Smooth muscle cell (in vitro differentiated cells): ENCODE measurements around the gene TFF2. TPM values are rescaled to one million over a fixed set of nuclear protein-coding genes. Genes with fewer than 3 reads are reported as not detected.

Experiments
- DNase-seq: peaks from one replicate; lab custom pipeline; 2025; ENCODE audit not compliant: unreplicated experiment; lab: John Stamatoyannopoulos, UW
- H2AFZ ChIP-seq: fragments of 200-600 bp; sonication (generic); 2 replicates; pipeline ENCODE4 v1.6.0; 2016; ENCODE audit warnings: antibody characterized with exemption, low read depth, mild to moderate bottlenecking
- H3F3A ChIP-seq: fragments of 200-600 bp; sonication (generic); 2 replicates; pipeline ENCODE4 v1.6.0; 2017; ENCODE audit warnings: antibody characterized with exemption, low read depth
- H3K27ac ChIP-seq: fragments of 200-600 bp; sonication (generic); 2 replicates; pipeline ENCODE4 v1.5.1; 2016; ENCODE audit warnings: low read depth, mild to moderate bottlenecking
- H3K27me3 ChIP-seq: fragments of 200-600 bp; sonication (generic); 2 replicates; pipeline ENCODE4 v1.6.1; 2016; ENCODE audit warnings: low read depth, mild to moderate bottlenecking
- H3K36me3 ChIP-seq: fragments of 200-600 bp; sonication (generic); 2 replicates; pipeline ENCODE4 v1.5.1; 2016; ENCODE audit warnings: low read depth
- H3K4me1 ChIP-seq: fragments of 200-600 bp; sonication (generic); 2 replicates; pipeline ENCODE4 v1.5.1; 2016; ENCODE audit warnings: low read depth
- H3K4me2 ChIP-seq: fragments of 200-600 bp; sonication (generic); 2 replicates; pipeline ENCODE4 v1.6.0; 2016; ENCODE audit warnings: mild to moderate bottlenecking
- H3K4me3 ChIP-seq: fragments of 200-600 bp; sonication (generic); 2 replicates; pipeline ENCODE4 v1.5.1; 2016; ENCODE audit warnings: mild to moderate bottlenecking
- H3K79me2 ChIP-seq: fragments of 200-600 bp; sonication (generic); 2 replicates; pipeline ENCODE4 v1.6.0; 2016; ENCODE audit warnings: low read depth, mild to moderate bottlenecking
- H3K9ac ChIP-seq: fragments of 200-600 bp; sonication (generic); 2 replicates; pipeline ENCODE4 v1.6.0; 2016; ENCODE audit warnings: low read depth
- H3K9me3 ChIP-seq: fragments of 200-600 bp; sonication (generic); replicated peaks from 2 replicates; pipeline ENCODE4 v1.5.1; 2016; ENCODE audit warnings: low read depth
- H4K20me1 ChIP-seq: fragments of 200-600 bp; sonication (generic); 2 replicates; pipeline ENCODE4 v1.6.0; 2016; ENCODE audit warnings: low read depth
- WGBS: methylation state at CpG from one replicate; pipeline ENCODE4 v1.1.7; 2016; ENCODE audit warnings: low lambda C conversion rate; 5-methylcytosine and 5-hydroxymethylcytosine counted together
- polyA plus RNA-seq: library from polyadenylated mRNA; unstranded; fragments of >200 nt; fragmentation: Nextera tagmentation; extraction: Ambion mirVana; gene quantifications from 2 replicates; pipeline ENCODE4 v1.2.1, GENCODE V29; 2016
- total RNA-seq: library from RNA; depleted of rRNA; stranded (reverse); fragments of >200 nt; gene quantifications from 2 replicates; pipeline ENCODE4 v1.2.3, GENCODE V29; 2014
- TF ChIP-seq, protein P1 (sequence below): fragments of 200-600 bp; sonication (generic); IDR thresholded peaks from 2 replicates; pipeline ENCODE4 v1.5.1; 2017; ENCODE audit warnings: borderline replicate concordance, mild to moderate bottlenecking, antibody characterized with exemption; ENCODE audit not compliant: insufficient read depth, poor library complexity, severe bottlenecking

TFF2 gene
- total and polyA plus RNA-seq, 2 experiments from 2014 or later, result not detected

DNA sequence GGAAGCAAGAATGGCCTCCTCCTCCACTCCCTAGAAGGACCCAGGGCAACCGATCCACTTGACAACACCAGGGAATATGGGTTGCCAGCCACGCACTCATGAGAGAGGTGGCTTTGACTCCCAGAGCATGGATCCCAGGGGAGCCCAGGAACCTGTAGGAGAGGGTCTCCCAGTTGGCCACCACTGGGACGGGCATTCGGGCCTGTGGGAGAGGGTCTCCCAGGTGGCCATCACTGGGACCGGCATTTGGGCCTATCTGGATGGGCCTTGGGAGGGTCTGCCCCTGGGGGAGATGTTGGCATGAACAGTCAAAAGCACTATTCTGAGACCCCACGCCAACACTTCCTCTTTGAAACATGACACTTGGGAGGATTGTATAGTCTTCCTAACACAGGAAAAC is 15.0 kb upstream of the TFF2 start:
- Histone ChIP-seq H3K4me1 (no peaks in the 10 kb centered on the region), H3K9ac (no peak overlapping the region), H3K4me3 (no peak overlapping the region), H3K27me3 (no peaks in the 10 kb centered on the region), H3K9me3 (no peaks in the 10 kb centered on the region), H4K20me1 (no peaks in the 10 kb centered on the region), H3K4me2 (no peak overlapping the region), H2AFZ (no peak overlapping the region), H3F3A (no peaks in the 10 kb centered on the region), H3K27ac (no peak overlapping the region), H3K36me3 (no peaks in the 10 kb centered on the region), H3K79me2 (no peaks in the 10 kb centered on the region)
- TF ChIP-seq, protein P1, sequence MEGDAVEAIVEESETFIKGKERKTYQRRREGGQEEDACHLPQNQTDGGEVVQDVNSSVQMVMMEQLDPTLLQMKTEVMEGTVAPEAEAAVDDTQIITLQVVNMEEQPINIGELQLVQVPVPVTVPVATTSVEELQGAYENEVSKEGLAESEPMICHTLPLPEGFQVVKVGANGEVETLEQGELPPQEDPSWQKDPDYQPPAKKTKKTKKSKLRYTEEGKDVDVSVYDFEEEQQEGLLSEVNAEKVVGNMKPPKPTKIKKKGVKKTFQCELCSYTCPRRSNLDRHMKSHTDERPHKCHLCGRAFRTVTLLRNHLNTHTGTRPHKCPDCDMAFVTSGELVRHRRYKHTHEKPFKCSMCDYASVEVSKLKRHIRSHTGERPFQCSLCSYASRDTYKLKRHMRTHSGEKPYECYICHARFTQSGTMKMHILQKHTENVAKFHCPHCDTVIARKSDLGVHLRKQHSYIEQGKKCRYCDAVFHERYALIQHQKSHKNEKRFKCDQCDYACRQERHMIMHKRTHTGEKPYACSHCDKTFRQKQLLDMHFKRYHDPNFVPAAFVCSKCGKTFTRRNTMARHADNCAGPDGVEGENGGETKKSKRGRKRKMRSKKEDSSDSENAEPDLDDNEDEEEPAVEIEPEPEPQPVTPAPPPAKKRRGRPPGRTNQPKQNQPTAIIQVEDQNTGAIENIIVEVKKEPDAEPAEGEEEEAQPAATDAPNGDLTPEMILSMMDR, result no peak
- DNase-seq, result no peak
- 98% methylated on average over 6 of the region's 6 CpGs for WGBS

DNA sequence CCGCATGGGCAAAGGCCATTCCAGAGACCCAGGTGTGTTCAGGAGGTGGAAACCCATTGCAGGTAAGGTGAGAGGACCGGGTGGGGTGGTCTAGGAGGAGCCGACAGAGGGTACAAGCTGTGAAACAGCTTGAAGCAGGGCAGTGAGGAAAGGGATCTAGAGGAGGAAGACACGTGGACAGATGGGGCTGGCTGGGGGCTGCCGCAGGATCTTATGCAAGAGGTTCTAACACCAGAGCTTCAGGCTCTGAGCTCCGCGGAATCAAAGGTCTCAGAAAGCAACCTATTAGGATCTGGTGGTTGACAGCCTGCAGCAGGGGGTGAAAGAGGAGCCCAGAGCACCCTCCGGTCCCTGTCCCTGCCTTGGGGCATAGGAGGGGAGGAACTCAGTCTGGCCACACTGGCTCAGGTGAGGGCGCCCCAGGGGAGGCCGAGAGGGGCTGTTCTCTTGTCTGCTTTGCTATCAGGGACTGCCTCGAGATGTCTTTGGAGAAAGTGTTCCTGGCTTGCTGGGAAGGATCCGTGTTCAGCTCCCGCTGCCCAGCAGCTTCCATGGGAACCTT is 13.6 kb upstream of the TFF2 start:
- no peaks in the 10 kb centered on the region for H3F3A ChIP-seq
- no peaks in the 10 kb centered on the region for H4K20me1 ChIP-seq
- no peaks in the 10 kb centered on the region for H3K9me3 ChIP-seq
- TF ChIP-seq, protein P1, result no peak
- H3K27me3 ChIP-seq, result no peaks in the 10 kb centered on the region
- H3K27ac ChIP-seq, result no peak overlapping the region
- H2AFZ ChIP-seq, result no peak overlapping the region
- no peak for DNase-seq
- H3K36me3 ChIP-seq, result no peaks in the 10 kb centered on the region
- H3K4me1 ChIP-seq, result no peaks in the 10 kb centered on the region
- no peak overlapping the region for H3K4me2 ChIP-seq
- H3K4me3 ChIP-seq, result no peak overlapping the region
- 88% methylated on average over 12 of the region's 13 CpGs for WGBS
- H3K9ac ChIP-seq, result no peak overlapping the region
- H3K79me2 ChIP-seq, result no peaks in the 10 kb centered on the region

DNA sequence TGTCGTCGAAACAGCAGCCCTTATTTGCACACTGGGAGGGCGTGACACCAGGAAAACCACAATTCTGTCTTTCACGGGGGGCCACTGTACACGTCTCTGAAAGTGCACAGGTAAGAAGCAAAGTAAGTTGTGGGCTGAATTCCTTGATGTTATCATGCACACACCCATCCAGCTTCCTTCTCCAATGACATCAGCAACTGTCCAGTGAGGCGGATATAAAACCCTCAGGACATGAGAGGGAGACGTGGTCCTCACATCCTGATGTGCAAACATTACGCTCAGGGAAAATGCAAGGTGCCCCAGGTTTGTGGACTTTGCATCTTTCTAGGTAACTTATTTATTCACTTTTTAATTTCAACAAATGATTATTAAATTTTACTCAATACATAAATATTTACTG is 12.5 kb upstream of the TFF2 start:
- TF ChIP-seq, protein P1, result no peak
- Histone ChIP-seq H3K27ac (no peak overlapping the region), H3K9me3 (no peaks in the 10 kb centered on the region), H3F3A (no peaks in the 10 kb centered on the region), H3K27me3 (no peaks in the 10 kb centered on the region), H3K4me1 (no peaks in the 10 kb centered on the region), H2AFZ (no peak overlapping the region), H3K36me3 (no peaks in the 10 kb centered on the region), H3K4me2 (no peak overlapping the region), H3K79me2 (no peaks in the 10 kb centered on the region), H3K9ac (no peak overlapping the region), H3K4me3 (no peak overlapping the region), H4K20me1 (no peaks in the 10 kb centered on the region)
- no peak for DNase-seq
- 84% methylated on average over 8 of the region's 8 CpGs for WGBS

DNA sequence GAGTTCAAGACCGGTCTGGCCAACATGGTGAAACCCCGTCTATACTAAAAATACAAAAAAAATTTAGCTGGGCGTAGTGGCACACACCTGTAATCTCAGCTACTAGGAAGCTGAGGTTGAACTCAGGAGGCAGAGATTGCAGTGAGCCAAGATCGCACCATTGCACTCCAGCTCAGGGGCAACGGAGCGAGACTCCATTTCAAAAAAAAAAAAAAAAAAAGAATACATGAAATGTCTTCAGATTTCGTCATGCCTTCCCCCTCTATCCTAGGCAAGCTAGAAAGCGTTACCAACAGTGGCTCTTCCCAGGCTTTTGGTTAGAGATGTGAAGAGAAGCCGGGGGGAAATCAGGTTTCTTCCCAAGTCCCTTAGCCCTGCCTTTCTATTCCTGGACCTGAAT is 11.9 kb upstream of the TFF2 start:
- DNase-seq, result no peak
- no peaks in the 10 kb centered on the region for H3K36me3 ChIP-seq
- H2AFZ ChIP-seq, result no peak overlapping the region
- H3K4me1 ChIP-seq, result no peaks in the 10 kb centered on the region
- H3K9me3 ChIP-seq, result no peaks in the 10 kb centered on the region
- 92% methylated on average over 9 of the region's 9 CpGs for WGBS
- no peaks in the 10 kb centered on the region for H3K79me2 ChIP-seq
- no peak overlapping the region for H3K4me2 ChIP-seq
- no peak overlapping the region for H3K4me3 ChIP-seq
- H3K27ac ChIP-seq, result no peak overlapping the region
- no peaks in the 10 kb centered on the region for H3K27me3 ChIP-seq
- H3F3A ChIP-seq, result no peaks in the 10 kb centered on the region
- TF ChIP-seq, protein P1, result no peak
- no peak overlapping the region for H3K9ac ChIP-seq
- H4K20me1 ChIP-seq, result no peaks in the 10 kb centered on the region
